ENCODE results near the gene MT4.

Gene MT4

GRCh38 chr16:56584276-56584675, 19.4 kb downstream of the MT4 start:
- Histone ChIP-seq H3K27me3 (ENCODE audit: low read length) (no peaks in the 10 kb centered on the region), H3K27ac (ENCODE audit: low read depth, low read length) (no peak overlapping the region), H2AFZ (ENCODE audit: low read depth, low read length, severe bottlenecking) (no peak overlapping the region), H3K36me3 (ENCODE audit: low read length) (no peaks in the 10 kb centered on the region), H3F3A (ENCODE audit: insufficient read depth) (no peaks in the 10 kb centered on the region), H3K4me2 (ENCODE audit: low read depth, low read length, poor library complexity, severe bottlenecking) (no peak overlapping the region), H3K9me3 (ENCODE audit: insufficient read depth, low read length) (no peaks in the 10 kb centered on the region), H3K9me2 (replicated peaks; ENCODE audit: insufficient read depth, low read length) (no peaks in the 10 kb centered on the region), H3K4me3 (ENCODE audit: insufficient read depth, low read length, poor library complexity, severe bottlenecking) (no peak overlapping the region), H3K9ac (ENCODE audit: low read length) (no peak overlapping the region), H4K20me1 (ENCODE audit: low read depth, low read length) (no peaks in the 10 kb centered on the region), H3K79me2 (ENCODE audit: insufficient read depth, low read length) (no peaks in the 10 kb centered on the region)
- TF ChIP-seq EZH2phosphoT487 (conservative IDR thresholded peaks at IDR 0.05; ENCODE audit: low read length), result no peak
- no peak for TF ChIP-seq CTCF (IDR thresholded peaks at IDR 0.05; ENCODE audit: insufficient read depth, low read length, poor library complexity, severe bottlenecking)

- no peaks in the 10 kb centered on the region for H4K20me1 ChIP-seq (ENCODE audit: low read depth, low read length)
- no peak overlapping the region for H3K4me2 ChIP-seq (ENCODE audit: low read depth, low read length, poor library complexity, severe bottlenecking)
- H3K27ac ChIP-seq (ENCODE audit: low read depth, low read length), result no peak overlapping the region
- 0 out of 2 replicates have a peak, but pooled peaks cover 3% of the 10 kb centered on the region for H3K27me3 ChIP-seq (ENCODE audit: low read length)
- H3K9me2 ChIP-seq (replicated peaks; ENCODE audit: insufficient read depth, low read length), result no peaks in the 10 kb centered on the region
- no peak overlapping the region for H3K9ac ChIP-seq (ENCODE audit: low read length)
- H3K79me2 ChIP-seq (ENCODE audit: insufficient read depth, low read length), result no peaks in the 10 kb centered on the region
- TF ChIP-seq CTCF (IDR thresholded peaks at IDR 0.05; ENCODE audit: insufficient read depth, low read length, poor library complexity, severe bottlenecking) (no peak), EZH2phosphoT487 (conservative IDR thresholded peaks at IDR 0.05; ENCODE audit: low read length) (no peak)
- H3K9me3 ChIP-seq (ENCODE audit: insufficient read depth, low read length), result no peaks in the 10 kb centered on the region
- H2AFZ ChIP-seq (ENCODE audit: low read depth, low read length, severe bottlenecking), result no peak overlapping the region
- H3F3A ChIP-seq (ENCODE audit: insufficient read depth), result no peaks in the 10 kb centered on the region
- H3K4me3 ChIP-seq (ENCODE audit: insufficient read depth, low read length, poor library complexity, severe bottlenecking), result no peak overlapping the region
- no peaks in the 10 kb centered on the region for H3K36me3 ChIP-seq (ENCODE audit: low read length)
Measured at GRCh38 chr16:56588781-56589140, 23.9 kb downstream of the MT4 start.

- Histone ChIP-seq H4K20me1 (ENCODE audit: low read depth, low read length) (no peaks in the 10 kb centered on the region), H3K4me3 (ENCODE audit: insufficient read depth, low read length, poor library complexity, severe bottlenecking) (no peak within 1 kb of the TSS), H3K9me3 (ENCODE audit: insufficient read depth, low read length) (no peaks in the 10 kb centered on the region), H3K36me3 (ENCODE audit: low read length) (no peaks in the 10 kb centered on the region), H2AFZ (ENCODE audit: low read depth, low read length, severe bottlenecking) (no peak within 1 kb of the TSS), H3F3A (ENCODE audit: insufficient read depth) (no peaks in the 10 kb centered on the region), H3K9me2 (replicated peaks; ENCODE audit: insufficient read depth, low read length) (no peaks in the 10 kb centered on the region), H3K27me3 (ENCODE audit: low read length) (0 out of 2 replicates have a peak, but pooled peaks cover 3% of the 10 kb centered on the region), H3K79me2 (ENCODE audit: insufficient read depth, low read length) (no peaks in the 10 kb centered on the region), H3K4me2 (ENCODE audit: low read depth, low read length, poor library complexity, severe bottlenecking) (no peak within 1 kb of the TSS), H3K9ac (ENCODE audit: low read length) (no peak within 1 kb of the TSS), H3K27ac (ENCODE audit: low read depth, low read length) (no peak within 1 kb of the TSS)
- TF ChIP-seq CTCF (IDR thresholded peaks at IDR 0.05; ENCODE audit: insufficient read depth, low read length, poor library complexity, severe bottlenecking), result no peak
- TF ChIP-seq EZH2phosphoT487 (conservative IDR thresholded peaks at IDR 0.05; ENCODE audit: low read length), result no peak
Measured at GRCh38 chr16:56589141-56590039, 24.5 kb downstream of the MT4 start, which contains the start of gene MT3. TSS of gene MT3 (plus strand) at chr16:56589528. CDS start at chr16:56589591, 63 bp downstream.
